Glutamatergic neuron (in vitro differentiated cells): ENCODE data around the gene RAP1GAP. TPM values are rescaled to one million over a fixed set of nuclear protein-coding genes. Genes with fewer than 3 reads are reported as not detected.

Source experiments
- DNase-seq: peaks from one replicate; pipeline ENCODE4 v3.0.0; 2022
- H3K27ac Mint-ChIP-seq: one replicate; pipeline ENCODE4 v1.8.0; 2020; ENCODE audit warnings: mild to moderate bottlenecking, mixed read lengths, inconsistent platforms; ENCODE audit not compliant: unreplicated experiment
- H3K27me3 Mint-ChIP-seq: one replicate; pipeline ENCODE4 v1.8.0; 2020; ENCODE audit warnings: mild to moderate bottlenecking, moderate library complexity, mixed read lengths, inconsistent platforms; ENCODE audit not compliant: unreplicated experiment
- H3K36me3 Mint-ChIP-seq: one replicate; pipeline ENCODE4 v1.8.0; 2020; ENCODE audit warnings: mild to moderate bottlenecking, mixed read lengths, inconsistent platforms; ENCODE audit not compliant: unreplicated experiment
- H3K4me1 Mint-ChIP-seq: one replicate; pipeline ENCODE4 v1.8.0; 2020; ENCODE audit warnings: mild to moderate bottlenecking, low read depth, mixed read lengths, inconsistent platforms; ENCODE audit not compliant: unreplicated experiment
- H3K4me3 Mint-ChIP-seq: one replicate; pipeline ENCODE4 v1.8.0; 2020; ENCODE audit warnings: mild to moderate bottlenecking, mixed read lengths, inconsistent platforms; ENCODE audit not compliant: unreplicated experiment
- H3K9me3 Mint-ChIP-seq: one replicate; pipeline ENCODE4 v1.8.0; 2020; ENCODE audit warnings: mild to moderate bottlenecking, moderate library complexity, mixed read lengths, inconsistent platforms; ENCODE audit not compliant: unreplicated experiment
- CTCF ChIP-seq: fragments of 200-600 bp; sonication (generic); IDR thresholded peaks from one replicate; pipeline ENCODE4 v1.5.0; 2021; ENCODE audit not compliant: partially characterized antibody, unreplicated experiment
- total RNA-seq: library from RNA; stranded (reverse); fragmentation: NEBNext Ultra II Directional; extraction: Animal tissue kit (Norgen Biotek cat#: 25700); gene quantifications from one replicate; pipeline ENCODE4 v1.2.1, GENCODE V29; 2021; ENCODE audit not compliant: unreplicated experiment

RAP1GAP gene
- total RNA-seq, 1 donor from 2014 or later = 4.8 TPM

DNA sequence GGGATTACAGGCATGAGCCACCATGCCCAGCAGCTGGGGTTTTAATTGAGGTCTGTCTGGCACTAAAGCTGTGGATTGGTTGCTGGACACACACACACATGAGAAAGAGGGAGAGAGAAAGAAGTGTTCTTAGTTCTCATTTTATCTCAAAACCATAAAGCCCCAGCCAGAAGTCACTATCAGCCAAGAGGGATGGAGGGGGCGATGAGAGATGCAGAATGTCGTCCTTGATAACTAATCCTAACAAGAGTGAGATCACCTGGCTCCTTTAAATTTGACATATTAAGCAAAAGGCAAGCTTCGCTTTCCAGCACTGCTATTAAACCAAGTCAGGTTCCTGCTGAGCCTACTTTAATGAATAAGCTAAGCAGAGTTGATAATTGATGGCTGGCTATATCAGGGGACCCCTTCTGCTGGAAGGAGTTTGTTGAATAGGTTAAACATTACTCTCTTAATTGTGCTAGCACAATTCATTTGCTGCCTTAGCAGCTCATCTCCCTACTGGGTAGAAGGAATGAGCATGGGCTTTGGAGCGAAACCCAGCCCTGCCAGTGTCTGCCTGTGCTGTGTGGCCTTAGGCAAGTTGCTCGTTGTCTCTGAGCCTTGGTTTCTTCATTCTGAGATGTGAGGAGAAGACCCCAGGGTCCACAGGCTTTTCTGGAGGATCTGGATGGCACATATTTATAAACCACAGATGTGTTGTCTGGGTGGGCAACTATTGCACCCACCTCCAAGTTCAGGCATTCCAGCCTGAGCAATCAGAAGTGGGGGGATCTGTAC lies 109.2 kb downstream of the RAP1GAP start:
- Mint-ChIP-seq H3K27ac (no peak overlapping the region), H3K9me3 (no peaks in the 10 kb centered on the region), H3K27me3 (peaks cover 2% of the 10 kb centered on the region), H3K4me3 (no peak overlapping the region), H3K36me3 (no peaks in the 10 kb centered on the region), H3K4me1 (no peaks in the 10 kb centered on the region)
- no peak for DNase-seq
- TF ChIP-seq CTCF = no peak

GRCh38 chr1:21553116-21553926 lies 115.8 kb downstream of the RAP1GAP start:
- Mint-ChIP-seq H3K9me3 (peaks cover 2% of the 10 kb centered on the region), H3K4me1 (peaks cover 3% of the 10 kb centered on the region), H3K27me3 (no peaks in the 10 kb centered on the region), H3K27ac (no peak overlapping the region), H3K4me3 (no peak overlapping the region), H3K36me3 (no peaks in the 10 kb centered on the region)
- DNase-seq = no peak
- TF ChIP-seq CTCF = no peak

GRCh38 chr1:21552715-21553114 lies 116.4 kb downstream of the RAP1GAP start:
- no peaks in the 10 kb centered on the region for H3K27me3 Mint-ChIP-seq
- H3K4me1 Mint-ChIP-seq = peaks cover 3% of the 10 kb centered on the region
- no peaks in the 10 kb centered on the region for H3K36me3 Mint-ChIP-seq
- H3K9me3 Mint-ChIP-seq = peaks cover 2% of the 10 kb centered on the region
- H3K27ac Mint-ChIP-seq = no peak overlapping the region
- TF ChIP-seq CTCF = no peak
- no peak for DNase-seq
- no peak overlapping the region for H3K4me3 Mint-ChIP-seq

DNA sequence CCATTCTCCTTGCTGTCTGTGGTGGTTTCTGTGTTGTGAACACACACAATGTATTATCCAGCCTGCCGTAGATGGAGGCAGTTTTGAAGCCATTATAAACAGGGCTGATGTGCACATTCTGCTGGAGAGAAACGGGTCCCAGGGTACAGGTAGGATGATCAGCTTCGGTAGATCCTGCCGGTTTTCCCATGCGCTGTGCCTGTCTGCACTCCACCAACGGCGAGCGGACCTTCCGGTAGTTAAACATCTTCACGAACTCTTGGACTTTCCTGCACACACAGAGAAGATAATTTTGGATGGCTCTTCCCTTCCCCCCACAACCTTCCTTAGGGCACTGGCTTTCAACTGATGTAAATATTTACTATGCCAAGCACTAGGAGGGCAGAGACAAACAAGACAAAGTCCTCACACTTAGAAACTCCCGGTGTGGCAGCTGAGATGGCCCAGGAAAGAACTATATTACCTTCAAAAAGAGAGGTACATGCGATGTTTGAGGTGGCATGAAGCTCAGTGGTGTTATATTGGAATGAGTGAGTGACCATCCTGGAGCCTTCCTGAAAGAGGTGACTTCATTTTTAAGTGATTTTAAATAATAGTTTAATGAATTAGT lies 118.2 kb downstream of the RAP1GAP start:
- no peak for DNase-seq
- H3K27ac Mint-ChIP-seq = no peak overlapping the region
- H3K4me3 Mint-ChIP-seq = no peak overlapping the region
- H3K27me3 Mint-ChIP-seq = no peaks in the 10 kb centered on the region
- peaks cover 2% of the 10 kb centered on the region for H3K9me3 Mint-ChIP-seq
- H3K4me1 Mint-ChIP-seq = peaks cover 3% of the 10 kb centered on the region
- TF ChIP-seq CTCF = no peak
- H3K36me3 Mint-ChIP-seq = no peaks in the 10 kb centered on the region

- H3K27ac Mint-ChIP-seq = no peak overlapping the region
- peaks cover 3% of the 10 kb centered on the region for H3K4me1 Mint-ChIP-seq
- H3K4me3 Mint-ChIP-seq = no peak overlapping the region
- H3K36me3 Mint-ChIP-seq = no peaks in the 10 kb centered on the region
- no peaks in the 10 kb centered on the region for H3K27me3 Mint-ChIP-seq
- DNase-seq = no peak
- H3K9me3 Mint-ChIP-seq = peaks cover 2% of the 10 kb centered on the region
- no peak for TF ChIP-seq CTCF
These were observed 119.1 kb downstream of the RAP1GAP start for GRCh38 chr1:21550097-21550496.
